HUES6 (cell line): Measurements from ENCODE around the gene YTHDF2.
"Not testable (repeated sequence)": the region's sequence is repeated elsewhere in the genome, so short reads cannot be mapped to it uniquely, and the experiment has no call there.

Experiments
- H3K27ac ChIP-seq: 2 replicates; pipeline ENCODE4 v1.7.0; 2013; ENCODE audit warnings: low read depth, mild to moderate bottlenecking, low read length, inconsistent platforms
- H3K27me3 ChIP-seq: 2 replicates; pipeline ENCODE4 v1.6.1; 2013; ENCODE audit warnings: low read length; ENCODE audit not compliant: control insufficient read depth, insufficient read depth
- H3K36me3 ChIP-seq: 2 replicates; pipeline ENCODE4 v1.6.1; 2013; ENCODE audit warnings: low read length; ENCODE audit not compliant: control insufficient read depth, insufficient read depth
- H3K4me1 ChIP-seq: 2 replicates; pipeline ENCODE4 v1.6.1; 2013; ENCODE audit warnings: low read length; ENCODE audit not compliant: control insufficient read depth, insufficient read depth
- H3K4me3 ChIP-seq: 2 replicates; pipeline ENCODE4 v1.5.1; 2013; ENCODE audit warnings: low read depth, low read length
- H3K9ac ChIP-seq: one replicate; pipeline ENCODE4 v1.6.1; 2013; ENCODE audit warnings: mild to moderate bottlenecking, low read length
- H3K9me3 ChIP-seq: 2 replicates; pipeline ENCODE4 v1.6.1; 2013; ENCODE audit warnings: low read depth, low read length; ENCODE audit not compliant: control insufficient read depth, insufficient read depth

YTHDF2 gene

GRCh38 chr1:28737307-28738132 is 780 bp downstream of the YTHDF2 start:
- no peaks in the 10 kb centered on the region for H3K27me3 ChIP-seq
- no peaks in the 10 kb centered on the region for H3K9me3 ChIP-seq
- H3K9ac ChIP-seq: peak overlapping the region; percentile 100
- H3K4me1 ChIP-seq: peaks cover 16% of the 10 kb centered on the region
- peak overlapping the region; percentile 99 for H3K4me3 ChIP-seq
- peak overlapping the region; percentile 99 for H3K27ac ChIP-seq
- peaks cover 52% of the 10 kb centered on the region for H3K36me3 ChIP-seq

GRCh38 chr1:28740118-28740517 is 3.4 kb downstream of the YTHDF2 start:
- Histone ChIP-seq H3K9me3 (no peaks in the 10 kb centered on the region), H3K4me3 (0 out of 2 replicates have a peak overlapping the region, but pooled peaks have one; percentile 15), H3K4me1 (peaks cover 20% of the 10 kb centered on the region), H3K27me3 (no peaks in the 10 kb centered on the region), H3K27ac (0 out of 2 replicates have a peak overlapping the region, but pooled peaks have one; percentile 21), H3K9ac (no peak overlapping the region), H3K36me3 (peaks cover 78% of the 10 kb centered on the region)

GRCh38 chr1:28744184-28744583 is 7.4 kb downstream of the YTHDF2 start:
- no peak overlapping the region for H3K27ac ChIP-seq
- no peaks in the 10 kb centered on the region for H3K9me3 ChIP-seq
- H3K36me3 ChIP-seq: peaks cover 93% of the 10 kb centered on the region
- no peak overlapping the region for H3K9ac ChIP-seq
- no peaks in the 10 kb centered on the region for H3K27me3 ChIP-seq
- H3K4me1 ChIP-seq: peaks cover 11% of the 10 kb centered on the region
- peak overlapping the region; percentile 18; the same call in 1 of the 2 replicates for H3K4me3 ChIP-seq

DNA sequence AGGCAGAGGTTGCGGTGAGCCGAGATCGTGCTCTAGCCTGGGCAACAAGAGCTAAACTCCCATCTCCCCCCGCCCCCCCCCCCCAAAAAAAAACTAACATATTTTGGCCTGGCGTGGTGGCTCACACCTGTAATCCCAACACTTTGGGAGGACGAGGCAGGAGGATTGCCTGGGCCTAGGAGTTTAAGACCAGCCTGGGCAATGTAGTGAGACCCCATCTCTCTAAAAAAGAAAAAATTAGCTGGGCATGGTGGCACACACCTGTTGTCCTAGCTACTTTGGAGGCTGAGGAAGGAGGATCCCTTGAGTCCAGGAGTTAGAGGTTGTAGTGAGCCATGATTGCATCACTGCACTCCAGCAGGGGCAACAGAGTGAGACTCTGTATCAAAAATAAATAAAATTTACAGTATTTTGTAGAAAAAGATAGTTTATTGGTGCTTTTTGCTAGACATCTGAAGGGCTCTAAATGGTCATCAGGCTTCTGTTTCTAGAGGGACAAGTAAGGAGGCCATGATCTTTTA is 9.0 kb downstream of the YTHDF2 start:
- Histone ChIP-seq H3K27me3 (no peaks in the 10 kb centered on the region), H3K36me3 (peaks cover 88% of the 10 kb centered on the region), H3K4me3 (no peak overlapping the region), H3K27ac (no peak overlapping the region), H3K4me1 (peaks cover 16% of the 10 kb centered on the region), H3K9me3 (no peaks in the 10 kb centered on the region), H3K9ac (no peak overlapping the region)

GRCh38 chr1:28750330-28750729 is 13.6 kb downstream of the YTHDF2 start:
- Histone ChIP-seq H3K27me3 (no peaks in the 10 kb centered on the region), H3K9me3 (no peaks in the 10 kb centered on the region), H3K4me3 (no peak overlapping the region), H3K9ac (no peak overlapping the region), H3K4me1 (peaks cover 19% of the 10 kb centered on the region), H3K36me3 (peaks cover 72% of the 10 kb centered on the region), H3K27ac (no peak overlapping the region)

DNA sequence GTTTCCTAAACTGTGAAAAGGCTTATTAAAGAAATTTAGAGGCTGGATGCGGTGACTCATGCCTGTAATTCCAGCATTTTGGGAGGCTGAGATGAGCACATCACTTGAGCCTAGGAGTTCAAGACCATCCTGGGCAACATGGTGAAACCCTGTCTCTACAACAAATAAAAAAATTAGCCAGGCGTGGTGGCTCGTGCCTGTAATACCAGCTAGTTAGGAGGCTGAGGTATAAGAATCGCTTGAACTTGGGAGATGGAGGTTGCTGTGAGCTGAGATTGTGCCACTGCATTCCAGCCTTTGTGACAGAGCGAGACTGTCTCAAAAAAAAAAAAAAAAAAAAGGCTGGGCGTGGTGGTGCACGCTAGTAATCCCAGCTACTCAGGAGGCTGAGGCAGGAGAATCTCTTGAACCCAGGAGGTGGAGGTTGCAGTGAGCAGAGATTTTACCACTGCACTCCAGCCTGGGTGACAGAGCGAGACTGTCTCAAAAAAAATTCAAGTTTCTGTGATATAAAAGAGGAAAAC is 14.1 kb downstream of the YTHDF2 start:
- H3K27me3 ChIP-seq, H3K4me3 ChIP-seq, H3K9ac ChIP-seq, H3K9me3 ChIP-seq, H3K27ac ChIP-seq: not testable (repeated sequence)
- peaks cover 73% of the 10 kb centered on the region for H3K36me3 ChIP-seq
- peaks cover 24% of the 10 kb centered on the region for H3K4me1 ChIP-seq

DNA sequence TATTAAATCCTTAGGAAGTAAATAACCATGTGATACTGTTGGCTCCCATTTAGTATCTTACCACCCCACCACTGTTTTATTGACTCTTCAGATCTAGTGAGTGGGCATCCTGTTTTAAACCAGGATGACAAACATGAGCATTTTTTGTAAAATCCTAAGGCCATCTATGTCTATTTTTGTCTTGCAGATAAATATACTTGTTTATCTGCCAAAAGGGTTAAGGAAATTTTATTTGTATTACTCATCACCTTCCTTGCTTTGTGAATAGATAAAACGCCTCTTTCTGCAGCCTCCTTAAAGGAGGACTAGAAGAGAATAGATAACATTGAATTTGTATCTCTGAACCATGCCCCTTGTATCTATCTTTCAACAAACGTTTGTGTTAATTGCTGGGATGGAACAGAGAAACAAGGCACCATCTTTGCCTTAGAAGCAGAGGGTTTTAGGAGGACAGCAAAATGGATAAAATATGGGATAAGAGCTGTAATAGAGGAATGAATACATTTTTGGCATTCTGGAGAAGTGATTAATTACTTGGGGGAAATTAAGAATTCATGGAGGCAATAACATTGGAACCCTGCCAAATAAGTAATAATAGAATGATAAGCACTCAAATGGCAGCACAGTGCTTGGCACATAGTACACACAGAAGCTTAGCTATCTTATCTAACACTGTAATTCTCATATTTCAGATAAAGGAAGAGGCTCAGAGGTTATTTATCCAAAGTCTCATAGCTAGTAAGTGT is 14.7 kb downstream of the YTHDF2 start:
- H3K4me3 ChIP-seq: no peak overlapping the region
- H3K9ac ChIP-seq: no peak overlapping the region
- no peak overlapping the region for H3K27ac ChIP-seq
- H3K36me3 ChIP-seq: peaks cover 73% of the 10 kb centered on the region
- no peaks in the 10 kb centered on the region for H3K9me3 ChIP-seq
- no peaks in the 10 kb centered on the region for H3K27me3 ChIP-seq
- H3K4me1 ChIP-seq: peaks cover 30% of the 10 kb centered on the region

- Histone ChIP-seq H3K9ac (no peak overlapping the region), H3K36me3 (peaks cover 78% of the 10 kb centered on the region), H3K27me3 (no peaks in the 10 kb centered on the region), H3K4me3 (no peak overlapping the region), H3K27ac (no peak overlapping the region), H3K4me1 (peaks cover 21% of the 10 kb centered on the region), H3K9me3 (no peaks in the 10 kb centered on the region)
Measured at GRCh38 chr1:28755701-28756100, 19.0 kb downstream of the YTHDF2 start.

DNA sequence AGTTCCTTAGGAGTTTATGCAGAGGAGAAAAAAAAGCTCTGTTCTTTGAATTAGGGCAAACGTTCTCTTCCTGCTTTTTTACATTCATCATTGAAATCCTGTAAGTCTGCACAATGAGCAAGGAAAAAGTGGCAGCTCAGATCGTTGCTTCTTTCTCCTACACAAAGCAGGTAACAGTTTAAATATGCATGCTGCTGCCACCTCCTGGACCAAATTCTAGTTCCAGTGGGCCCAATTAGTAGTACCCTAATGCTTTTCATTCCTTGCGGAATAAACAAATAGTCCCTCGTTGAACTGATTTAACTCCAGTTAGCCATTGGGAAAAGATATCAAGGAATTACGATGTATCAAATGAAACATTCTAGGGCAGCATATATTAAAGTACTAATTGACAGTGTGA is 20.1 kb downstream of the YTHDF2 start:
- Histone ChIP-seq H3K27ac (no peak overlapping the region), H3K36me3 (peaks cover 74% of the 10 kb centered on the region), H3K4me1 (peaks cover 21% of the 10 kb centered on the region), H3K9me3 (no peaks in the 10 kb centered on the region), H3K27me3 (no peaks in the 10 kb centered on the region), H3K9ac (no peak overlapping the region), H3K4me3 (no peak overlapping the region)

DNA sequence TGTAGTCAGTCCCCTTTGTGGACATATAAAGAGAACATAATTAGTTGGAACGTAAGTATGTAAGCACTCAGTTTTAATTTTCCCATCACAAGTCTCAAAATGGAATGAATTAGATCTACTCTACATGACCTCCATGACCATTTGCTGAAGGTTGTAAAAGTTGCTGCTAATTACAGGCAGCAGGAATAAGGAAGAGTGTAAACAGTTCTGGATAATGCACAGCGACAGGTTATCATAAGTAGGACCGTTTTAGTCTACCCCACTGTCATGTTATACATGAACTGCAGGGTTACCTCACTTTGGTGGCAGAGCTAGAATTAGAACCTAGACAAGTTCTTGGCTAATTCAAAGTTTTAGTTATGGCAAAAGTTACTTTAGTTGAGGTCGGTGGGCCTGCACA is 21.7 kb downstream of the YTHDF2 start:
- Histone ChIP-seq H3K4me3 (no peak overlapping the region), H3K36me3 (peaks cover 65% of the 10 kb centered on the region), H3K27ac (no peak overlapping the region), H3K4me1 (peaks cover 19% of the 10 kb centered on the region), H3K9ac (no peak overlapping the region), H3K9me3 (no peaks in the 10 kb centered on the region), H3K27me3 (no peaks in the 10 kb centered on the region)

- Histone ChIP-seq H3K27ac (no peak overlapping the region), H3K4me1 (peaks cover 19% of the 10 kb centered on the region), H3K9me3 (no peaks in the 10 kb centered on the region), H3K36me3 (peaks cover 60% of the 10 kb centered on the region), H3K9ac (no peak overlapping the region), H3K4me3 (no peak overlapping the region), H3K27me3 (no peaks in the 10 kb centered on the region)
Measured at GRCh38 chr1:28759257-28759656, 22.5 kb downstream of the YTHDF2 start.
